ENCODE results near the gene SLC25A27.
"Not testable (repeated sequence)": the region's sequence is repeated elsewhere in the genome, so short reads cannot be mapped to it uniquely, and the experiment has no call there.

SLC25A27 gene

GRCh38 chr6:46652603-46653438 lies at the start of gene SLC25A27, which contains the start of gene CYP39A1:
TSS of gene SLC25A27 (plus strand) at chr6:46652975. CDS start at chr6:46653193, 218 bp downstream.
TSS of gene CYP39A1 (minus strand) at chr6:46652818. CDS start at chr6:46652582, 236 bp downstream.
- FAIRE-seq (peak; percentile 86), DNase-seq (ENCODE audit: extremely low spot score, insufficient read length, low read depth) (peak; percentile 70)

- FAIRE-seq (peak; percentile 48), DNase-seq (ENCODE audit: extremely low spot score, insufficient read length, low read depth) (no peak)
Measured at GRCh38 chr6:46605091-46605797, 47.5 kb upstream of the SLC25A27 start.

- DNase-seq (ENCODE audit: extremely low spot score, insufficient read length, low read depth) (no peak), FAIRE-seq (no peak)
Measured at GRCh38 chr6:46606338-46606737, 46.4 kb upstream of the SLC25A27 start.

GRCh38 chr6:46610862-46611553 lies 41.8 kb upstream of the SLC25A27 start:
- no peak for FAIRE-seq
- DNase-seq (ENCODE audit: extremely low spot score, insufficient read length, low read depth), result no peak

GRCh38 chr6:46612645-46613044 lies 40.1 kb upstream of the SLC25A27 start:
- no peak for DNase-seq (ENCODE audit: extremely low spot score, insufficient read length, low read depth)
- FAIRE-seq, result no peak

- DNase-seq (ENCODE audit: extremely low spot score, insufficient read length, low read depth), result no peak
- FAIRE-seq, result no peak
Measured at GRCh38 chr6:46618726-46619125, 34.0 kb upstream of the SLC25A27 start.

- DNase-seq (ENCODE audit: extremely low spot score, insufficient read length, low read depth), result no peak
- peak; percentile 85 for FAIRE-seq
Measured at GRCh38 chr6:46626228-46626909, 26.4 kb upstream of the SLC25A27 start.

GRCh38 chr6:46626976-46627375 lies 25.8 kb upstream of the SLC25A27 start:
- FAIRE-seq (no peak), DNase-seq (ENCODE audit: extremely low spot score, insufficient read length, low read depth) (no peak)

GRCh38 chr6:46628498-46628897 lies 24.3 kb upstream of the SLC25A27 start:
- DNase-seq (ENCODE audit: extremely low spot score, insufficient read length, low read depth) (no peak), FAIRE-seq (no peak)

GRCh38 chr6:46628976-46629375 lies 23.8 kb upstream of the SLC25A27 start:
- FAIRE-seq (no peak), DNase-seq (ENCODE audit: extremely low spot score, insufficient read length, low read depth) (no peak)

GRCh38 chr6:46629691-46630090 lies 23.1 kb upstream of the SLC25A27 start:
- DNase-seq (ENCODE audit: extremely low spot score, insufficient read length, low read depth) (no peak), FAIRE-seq (no peak)

- FAIRE-seq, result no peak
- no peak for DNase-seq (ENCODE audit: extremely low spot score, insufficient read length, low read depth)
Measured at GRCh38 chr6:46632053-46632452, 20.7 kb upstream of the SLC25A27 start.

- no peak for FAIRE-seq
- DNase-seq (ENCODE audit: extremely low spot score, insufficient read length, low read depth), result no peak
Measured at GRCh38 chr6:46635462-46635861, 17.3 kb upstream of the SLC25A27 start.

GRCh38 chr6:46637145-46637544 lies 15.6 kb upstream of the SLC25A27 start:
- DNase-seq (ENCODE audit: extremely low spot score, insufficient read length, low read depth) (no peak), FAIRE-seq (no peak)

GRCh38 chr6:46637933-46638332 lies 14.8 kb upstream of the SLC25A27 start:
- no peak for DNase-seq (ENCODE audit: extremely low spot score, insufficient read length, low read depth)
- FAIRE-seq, result no peak

GRCh38 chr6:46638650-46639049 lies 14.1 kb upstream of the SLC25A27 start:
- FAIRE-seq (no peak), DNase-seq (ENCODE audit: extremely low spot score, insufficient read length, low read depth) (no peak)

GRCh38 chr6:46642928-46643751 lies 9.6 kb upstream of the SLC25A27 start:
- no peak for FAIRE-seq
- no peak for DNase-seq (ENCODE audit: extremely low spot score, insufficient read length, low read depth)

GRCh38 chr6:46645265-46645664 lies 7.5 kb upstream of the SLC25A27 start:
- FAIRE-seq (no peak), DNase-seq (ENCODE audit: extremely low spot score, insufficient read length, low read depth) (no peak)

- FAIRE-seq; DNase-seq (ENCODE audit: extremely low spot score, insufficient read length, low read depth): not testable (repeated sequence)
Measured at GRCh38 chr6:46648108-46648507, 4.7 kb upstream of the SLC25A27 start.
